NCI-H82 (cell line): ENCODE measurements around the gene MPP4.

ENCODE experiments used
- DNase-seq: peaks from one replicate; lab custom pipeline; 2025; lab: John Stamatoyannopoulos, UW

The MPP4 gene

DNA sequence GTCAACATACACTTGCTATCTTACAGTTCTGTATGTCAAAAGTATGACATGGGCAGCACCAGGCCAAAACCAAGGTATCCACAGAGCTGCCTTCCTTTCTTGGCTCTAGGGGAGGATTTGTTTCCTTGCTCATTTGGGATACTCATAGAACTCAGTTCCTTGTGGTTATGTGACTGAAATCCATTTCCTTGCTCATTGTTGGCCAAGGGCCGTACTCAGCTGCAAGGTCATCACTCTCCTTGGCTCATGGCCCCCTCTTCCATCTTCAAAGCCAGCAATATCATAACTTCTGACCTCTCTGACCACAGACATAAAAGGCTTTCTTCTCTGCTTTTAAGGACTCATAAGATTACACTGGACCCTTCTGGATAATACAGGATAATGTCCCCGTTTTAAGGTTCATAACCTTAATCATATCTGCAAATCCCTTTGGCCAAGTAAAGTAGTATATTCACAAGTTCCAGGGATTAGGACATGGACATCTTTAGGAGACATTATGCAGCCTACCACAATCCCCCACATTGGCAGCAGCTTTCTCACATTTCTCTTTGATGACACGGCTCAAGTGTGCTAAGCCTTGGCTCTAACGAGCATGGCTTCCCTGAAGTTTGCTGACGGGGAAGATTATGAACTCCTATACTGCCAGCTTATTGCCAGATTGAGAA lies 76.0 kb downstream of the MPP4 start:
- peak; percentile 54 for DNase-seq

GRCh38 chr2:201621293-201621999 lies 77.0 kb downstream of the MPP4 start:
- no peak for DNase-seq

DNA sequence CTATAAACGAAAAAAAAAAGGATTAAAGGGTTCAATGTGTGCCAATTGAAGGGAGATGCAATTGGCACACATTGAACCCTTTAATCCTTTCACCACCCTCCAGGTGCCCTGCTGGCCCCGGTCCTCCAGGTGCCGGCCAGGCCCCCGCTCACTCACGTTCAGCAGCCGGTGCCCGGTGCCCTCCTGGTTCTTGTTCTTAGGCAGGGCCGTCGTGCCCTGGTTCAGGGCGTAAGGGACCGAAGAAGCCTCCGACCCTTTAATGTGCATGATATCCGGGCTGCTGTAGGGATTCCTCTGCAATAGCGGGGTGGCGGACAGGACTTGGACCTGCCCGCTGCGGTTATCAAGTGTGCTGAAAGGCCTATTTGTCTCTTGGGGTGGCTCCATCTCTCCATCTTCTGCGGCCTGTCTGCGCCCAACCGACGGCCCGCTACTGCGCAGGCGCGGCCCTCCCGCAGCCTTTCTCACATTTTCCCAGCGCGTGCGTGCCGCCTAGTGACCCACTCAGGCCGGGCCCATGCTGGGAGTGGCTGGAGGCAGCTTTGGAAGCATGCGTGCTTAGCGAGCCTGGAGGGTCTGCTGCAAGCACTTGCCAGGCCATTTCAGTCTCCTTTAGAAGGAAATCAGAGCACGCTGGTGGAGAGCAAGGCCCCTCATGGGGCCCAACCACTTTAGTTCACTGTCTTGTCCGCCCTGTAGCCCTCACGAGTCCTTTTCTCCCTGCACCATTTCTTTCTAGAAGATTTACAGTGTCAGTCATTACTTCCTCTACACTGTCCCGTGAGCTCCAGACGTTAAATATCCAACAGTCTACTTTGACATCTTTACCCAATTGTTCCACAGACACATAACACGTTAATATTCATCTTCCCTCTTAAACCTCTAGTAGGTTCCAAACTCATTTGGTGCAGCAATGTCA lies 79.4 kb downstream of the MPP4 start:
- no peak for DNase-seq

- no peak for DNase-seq
These were observed 90.4 kb downstream of the MPP4 start for GRCh38 chr2:201608021-201608420.

DNA sequence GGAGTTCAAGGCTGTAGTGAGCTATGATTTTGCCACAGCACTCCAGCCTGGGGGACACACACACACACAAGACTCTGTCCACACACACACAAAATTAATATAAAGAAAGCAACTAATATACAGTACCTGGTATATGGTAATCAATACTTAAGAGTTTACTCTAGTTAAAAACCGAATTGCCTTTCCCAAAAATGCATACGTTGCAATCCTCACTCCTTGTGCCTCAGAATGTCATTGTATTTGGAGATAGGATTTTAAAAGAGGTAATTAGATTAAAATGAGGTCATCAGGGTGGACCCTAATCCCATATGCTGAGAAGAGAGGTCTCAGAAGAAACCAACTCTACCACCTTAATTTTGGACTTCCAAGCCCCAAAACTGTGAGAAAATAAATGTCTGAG lies 90.9 kb downstream of the MPP4 start:
- DNase-seq = peak; percentile 55

GRCh38 chr2:201600906-201601305 lies 97.5 kb downstream of the MPP4 start:
- no peak for DNase-seq

DNA sequence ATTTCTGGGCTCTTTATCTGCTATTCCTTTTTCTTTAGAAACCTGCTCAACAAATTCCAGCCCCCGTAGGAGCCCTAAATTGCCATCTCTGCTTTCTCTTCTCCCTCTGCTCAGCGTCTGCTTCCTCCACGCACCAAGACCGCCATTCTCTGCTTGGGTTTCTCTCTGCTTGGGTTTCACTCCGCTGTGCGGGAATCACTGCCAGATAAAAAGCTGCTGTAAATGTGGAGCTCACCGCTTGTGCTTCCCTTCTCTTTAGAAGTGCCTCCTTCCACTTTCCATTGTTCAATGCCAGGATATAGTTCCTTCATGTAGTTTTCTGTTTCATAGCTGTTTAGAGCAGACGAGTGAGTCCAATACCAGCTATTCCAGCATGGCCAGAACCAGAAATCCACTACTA lies 101.0 kb downstream of the MPP4 start:
- DNase-seq = no peak
